ENCODE measurements around the gene ADAMTS16.

Gene ADAMTS16

DNA sequence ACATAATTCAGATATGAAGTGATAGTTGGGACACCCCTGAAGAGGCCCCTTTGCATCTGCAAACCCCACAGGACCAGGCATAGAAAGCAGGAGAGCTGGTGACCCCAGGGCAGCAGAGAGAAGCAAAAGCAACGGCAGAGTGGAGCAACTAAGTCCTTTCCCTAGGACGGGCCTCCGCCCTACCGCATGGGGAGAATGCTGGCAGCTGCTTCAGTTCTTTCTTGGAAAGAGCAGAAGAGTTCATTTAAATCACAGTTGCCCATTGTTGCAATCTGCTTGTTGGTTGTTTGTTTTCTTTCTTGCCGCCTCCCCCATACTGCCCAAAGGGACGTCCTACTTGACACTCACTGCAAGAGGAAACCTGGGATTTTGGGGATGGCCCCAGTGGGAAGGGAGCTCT lies 126.2 kb downstream of the ADAMTS16 start:
- Histone ChIP-seq H3K9ac (no peak overlapping the region), H3K4me3 (IDR thresholded peaks at IDR 0.05; ENCODE audit: insufficient read depth, low read depth, low read length) (no peak overlapping the region), H4K20me1 (ENCODE audit: insufficient read depth) (no peaks in the 10 kb centered on the region), H3K27ac (no peak overlapping the region), H3K36me3 (ENCODE audit: insufficient read depth) (no peaks in the 10 kb centered on the region), H3K4me1 (ENCODE audit: low read depth, poor library complexity, severe bottlenecking) (no peaks in the 10 kb centered on the region), H2AFZ (ENCODE audit: low read depth) (no peak overlapping the region), H3K79me2 (ENCODE audit: insufficient read depth, low read depth) (no peaks in the 10 kb centered on the region), H3K27me3 (ENCODE audit: insufficient read depth, low read depth) (no peaks in the 10 kb centered on the region), H3K4me2 (no peak overlapping the region)
- TF ChIP-seq, protein P1, sequence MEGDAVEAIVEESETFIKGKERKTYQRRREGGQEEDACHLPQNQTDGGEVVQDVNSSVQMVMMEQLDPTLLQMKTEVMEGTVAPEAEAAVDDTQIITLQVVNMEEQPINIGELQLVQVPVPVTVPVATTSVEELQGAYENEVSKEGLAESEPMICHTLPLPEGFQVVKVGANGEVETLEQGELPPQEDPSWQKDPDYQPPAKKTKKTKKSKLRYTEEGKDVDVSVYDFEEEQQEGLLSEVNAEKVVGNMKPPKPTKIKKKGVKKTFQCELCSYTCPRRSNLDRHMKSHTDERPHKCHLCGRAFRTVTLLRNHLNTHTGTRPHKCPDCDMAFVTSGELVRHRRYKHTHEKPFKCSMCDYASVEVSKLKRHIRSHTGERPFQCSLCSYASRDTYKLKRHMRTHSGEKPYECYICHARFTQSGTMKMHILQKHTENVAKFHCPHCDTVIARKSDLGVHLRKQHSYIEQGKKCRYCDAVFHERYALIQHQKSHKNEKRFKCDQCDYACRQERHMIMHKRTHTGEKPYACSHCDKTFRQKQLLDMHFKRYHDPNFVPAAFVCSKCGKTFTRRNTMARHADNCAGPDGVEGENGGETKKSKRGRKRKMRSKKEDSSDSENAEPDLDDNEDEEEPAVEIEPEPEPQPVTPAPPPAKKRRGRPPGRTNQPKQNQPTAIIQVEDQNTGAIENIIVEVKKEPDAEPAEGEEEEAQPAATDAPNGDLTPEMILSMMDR (conservative IDR thresholded peaks at IDR 0.05; ENCODE audit: low read depth, low read length) = no peak

DNA sequence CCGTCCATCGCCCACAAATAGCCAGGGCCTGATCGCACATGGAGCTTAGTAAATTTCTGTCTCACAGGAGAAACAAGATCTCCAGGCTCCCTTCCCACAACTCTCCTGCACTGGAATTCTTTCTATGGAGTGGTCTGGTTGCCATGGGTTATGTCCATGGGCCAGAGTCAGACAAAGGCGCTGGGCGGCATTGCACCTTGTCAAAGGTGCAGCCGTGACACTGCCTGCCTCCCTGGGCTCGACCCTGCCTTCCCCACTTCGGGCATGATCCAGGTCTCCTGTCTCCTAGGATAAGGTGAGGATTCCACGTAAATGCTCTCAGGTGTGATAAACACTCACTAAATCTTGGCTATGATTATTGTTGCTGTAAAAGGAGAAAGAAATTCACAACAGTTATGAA lies 130.0 kb downstream of the ADAMTS16 start:
- no peaks in the 10 kb centered on the region for H3K36me3 ChIP-seq (ENCODE audit: insufficient read depth)
- H3K9ac ChIP-seq = no peak overlapping the region
- no peaks in the 10 kb centered on the region for H3K27me3 ChIP-seq (ENCODE audit: insufficient read depth, low read depth)
- H3K4me2 ChIP-seq = no peak overlapping the region
- TF ChIP-seq, protein P1 (conservative IDR thresholded peaks at IDR 0.05; ENCODE audit: low read depth, low read length) = no peak
- no peaks in the 10 kb centered on the region for H3K79me2 ChIP-seq (ENCODE audit: insufficient read depth, low read depth)
- H4K20me1 ChIP-seq (ENCODE audit: insufficient read depth) = no peaks in the 10 kb centered on the region
- no peak overlapping the region for H2AFZ ChIP-seq (ENCODE audit: low read depth)
- no peaks in the 10 kb centered on the region for H3K4me1 ChIP-seq (ENCODE audit: low read depth, poor library complexity, severe bottlenecking)
- no peak overlapping the region for H3K27ac ChIP-seq
- H3K4me3 ChIP-seq (IDR thresholded peaks at IDR 0.05; ENCODE audit: insufficient read depth, low read depth, low read length) = no peak overlapping the region

DNA sequence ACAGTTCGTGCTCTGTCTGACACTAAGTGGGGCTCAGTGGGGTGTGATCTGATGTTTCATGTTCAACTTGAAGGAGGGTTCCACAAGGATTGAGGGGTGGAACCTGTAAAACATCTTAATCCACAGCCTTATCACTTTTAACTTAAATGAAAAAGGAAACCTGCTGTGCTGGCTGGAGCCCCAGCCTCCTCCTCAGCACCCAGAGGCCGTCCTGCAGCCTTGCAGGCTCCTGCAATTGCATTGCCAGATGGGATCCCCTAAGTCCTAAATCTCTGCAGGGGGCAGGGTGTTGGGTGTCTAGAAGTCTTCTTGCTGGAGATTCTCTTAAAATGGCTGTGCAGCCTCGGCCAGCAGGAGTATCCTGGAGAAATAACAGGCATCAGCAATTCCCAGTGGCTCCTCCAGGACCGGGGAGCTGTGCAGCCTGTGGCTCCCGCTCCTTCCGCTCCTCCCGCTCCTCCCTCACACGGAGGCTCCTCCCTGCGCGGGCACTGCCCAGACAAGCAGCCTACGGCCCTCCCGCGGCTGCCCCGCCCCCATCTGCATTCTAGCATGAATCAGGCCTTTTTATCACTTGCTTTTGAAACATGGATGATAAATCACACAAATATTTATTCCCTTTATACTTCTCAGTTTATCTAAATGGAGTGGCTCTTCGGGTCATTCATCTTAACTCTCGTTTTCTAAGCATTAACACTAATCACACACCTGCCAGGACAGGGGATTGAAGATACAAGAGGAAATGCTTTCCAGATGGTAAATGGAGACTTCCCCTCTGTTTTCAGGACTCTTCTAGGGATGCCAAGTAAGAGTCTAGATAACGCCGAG lies 131.0 kb downstream of the ADAMTS16 start:
- Histone ChIP-seq H3K4me2 (no peak overlapping the region), H2AFZ (ENCODE audit: low read depth) (no peak overlapping the region)

DNA sequence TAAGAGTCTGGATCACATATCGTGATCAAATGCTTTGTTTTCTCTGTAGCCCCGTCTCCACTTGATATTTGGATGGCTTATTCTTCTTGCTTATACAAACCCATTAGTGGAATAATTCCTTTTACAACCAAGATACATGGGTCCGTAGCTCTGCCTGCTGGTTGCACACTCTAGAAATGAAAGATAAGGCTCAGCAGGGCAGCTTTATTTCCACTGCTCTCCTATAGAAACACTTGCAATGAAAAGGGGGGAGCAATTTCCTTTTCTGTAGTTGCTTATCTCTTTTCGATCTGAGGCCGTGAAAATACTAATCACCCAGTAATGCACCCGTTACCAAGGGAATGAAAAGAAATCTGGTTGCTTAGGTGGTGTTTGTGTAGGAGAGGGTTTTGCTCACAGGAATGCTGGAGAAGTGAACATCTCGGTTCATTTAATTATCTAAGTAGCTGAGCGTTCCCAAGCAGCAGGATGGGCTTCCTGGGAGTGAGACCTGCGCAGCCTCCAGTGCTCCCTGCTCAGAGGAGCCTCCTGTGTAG lies 131.7 kb downstream of the ADAMTS16 start:
- Histone ChIP-seq H3K9ac (no peak overlapping the region), H3K4me3 (IDR thresholded peaks at IDR 0.05; ENCODE audit: insufficient read depth, low read depth, low read length) (no peak overlapping the region)

More for the DNA sequence above, 131.0 kb downstream of the ADAMTS16 start:
- Histone ChIP-seq H3K36me3 (ENCODE audit: insufficient read depth) (no peaks in the 10 kb centered on the region), H3K4me1 (ENCODE audit: low read depth, poor library complexity, severe bottlenecking) (no peaks in the 10 kb centered on the region), H3K27ac (no peak overlapping the region), H3K79me2 (ENCODE audit: insufficient read depth, low read depth) (no peaks in the 10 kb centered on the region), H3K9ac (no peak overlapping the region), H3K4me3 (IDR thresholded peaks at IDR 0.05; ENCODE audit: insufficient read depth, low read depth, low read length) (no peak overlapping the region), H3K27me3 (ENCODE audit: insufficient read depth, low read depth) (no peaks in the 10 kb centered on the region), H4K20me1 (ENCODE audit: insufficient read depth) (no peaks in the 10 kb centered on the region)
- TF ChIP-seq, protein P1 (conservative IDR thresholded peaks at IDR 0.05; ENCODE audit: low read depth, low read length) = no peak

More for the DNA sequence above, 131.7 kb downstream of the ADAMTS16 start:
- Histone ChIP-seq H3K27ac (no peak overlapping the region), H2AFZ (ENCODE audit: low read depth) (no peak overlapping the region), H3K79me2 (ENCODE audit: insufficient read depth, low read depth) (no peaks in the 10 kb centered on the region), H3K4me2 (no peak overlapping the region), H3K27me3 (ENCODE audit: insufficient read depth, low read depth) (no peaks in the 10 kb centered on the region), H3K36me3 (ENCODE audit: insufficient read depth) (no peaks in the 10 kb centered on the region), H3K4me1 (ENCODE audit: low read depth, poor library complexity, severe bottlenecking) (no peaks in the 10 kb centered on the region), H4K20me1 (ENCODE audit: insufficient read depth) (no peaks in the 10 kb centered on the region)
- TF ChIP-seq, protein P1 (conservative IDR thresholded peaks at IDR 0.05; ENCODE audit: low read depth, low read length) = no peak

Measured in KMS-11 (cell line).